K562 (cell line): Measurements from ENCODE around the gene SKAP1. TPM values are rescaled to one million over a fixed set of nuclear protein-coding genes. Genes with fewer than 3 reads are reported as not detected.
A peak's percentile ranks its signal among the peaks of the same experiment; 100 is the strongest.

Source experiments
- ATAC-seq: fragments of 200-7000 bp; cut with Tn5 transposase; 3 replicates; pipeline ENCODE4 v1.9.1; 2020; ENCODE audit warnings: moderate library complexity
- BruUV-seq: library from RNA; stranded (reverse); fragments of 400-500 nt; replicated peaks from 2 replicates; lab custom pipeline; 2021; lab: Mats Ljungman, UMichigan
- CTCF ChIA-PET: fragments of 300-600 bp; formaldehyde crosslinking; extraction: SDS; loops from one replicate; lab custom pipeline; 2021; ENCODE audit warnings: low intra/inter-chr PET ratio; lab: Yijun Ruan, JAX
- POLR2A ChIA-PET: fragments of 300-600, 350-650 bp; sonication (Branson Sonifier 250); formaldehyde crosslinking; extraction: SDS; loops from one replicate; lab custom pipeline; 2021; ENCODE audit warnings: antibody characterized with exemption, inconsistent platforms; lab: Yijun Ruan, JAX
- DNase-seq, 4 experiments: peaks; one replicate each; pipeline versions ENCODE4 v3.0.0 to v3.0.0-alpha.2; 2011 to 2018; ENCODE audit warnings: low spot score in 3 of 4, mixed read lengths in 3 of 4; ENCODE audit errors: extremely low read depth in 1 of 4
- FAIRE-seq: peaks from 2 replicates; lab custom pipeline; 2011; peaks lifted over from hg19 to GRCh38; lab: Jason Lieb, UNC
- H2AFZ ChIP-seq: 2 replicates; pipeline ENCODE4 v1.6.0; 2011; ENCODE audit warnings: low read depth, low read length, control low read depth, inconsistent platforms
- H3K27ac ChIP-seq: fragments of 200-600 bp; 3 replicates; pipeline ENCODE4 v1.8.0; 2011; ENCODE audit warnings: low read depth, mild to moderate bottlenecking, control low read depth, inconsistent platforms, low read length, moderate library complexity, mixed read lengths; ENCODE audit errors: extremely low read depth
- H3K27me3 ChIP-seq, 2 experiments: fragments of 300-600 bp in 1 of 2; 2 replicates in 1 of 2; 3 replicates in 1 of 2; pipeline versions ENCODE4 v1.6.0 to v1.8.0; 2011; ENCODE audit warnings: inconsistent platforms in 2 of 2, low read length in 2 of 2, mild to moderate bottlenecking in 1 of 2, mixed read lengths in 1 of 2, moderate library complexity in 1 of 2; ENCODE audit not compliant: control insufficient read depth in 2 of 2, insufficient read depth in 2 of 2
- H3K36me3 ChIP-seq: fragments of 300-600 bp; 3 replicates; pipeline ENCODE4 v1.8.0; 2011; ENCODE audit warnings: mild to moderate bottlenecking, low read length, inconsistent platforms; ENCODE audit not compliant: control insufficient read depth, insufficient read depth
- H3K4me1 ChIP-seq, 2 experiments: fragments of 200-600 bp in 1 of 2; replicated peaks in 1 of 2; 2 replicates in 1 of 2; 3 replicates in 1 of 2; pipeline versions ENCODE4 v1.5.1 to v1.8.0; 2011; ENCODE audit warnings: inconsistent platforms in 2 of 2, low read length in 2 of 2, mild to moderate bottlenecking in 1 of 2, mixed read lengths in 1 of 2, moderate library complexity in 1 of 2; ENCODE audit not compliant: control insufficient read depth in 2 of 2, insufficient read depth in 2 of 2
- H3K4me2 ChIP-seq: 2 replicates; pipeline ENCODE4 v1.6.1; 2011; ENCODE audit warnings: low read length, control low read depth, inconsistent platforms, mixed read lengths; ENCODE audit not compliant: insufficient read depth
- H3K4me3 ChIP-seq: fragments of 200-600 bp; sonication (generic), shearing (Covaris generic); 2 replicates; pipeline ENCODE4 v1.5.1; 2016; ENCODE audit warnings: control low read depth, inconsistent platforms
- H3K79me2 ChIP-seq: fragments of 200-600 bp; 3 replicates; pipeline ENCODE4 v1.8.0; 2011; ENCODE audit warnings: low read length, inconsistent platforms; ENCODE audit not compliant: control insufficient read depth, insufficient read depth
- H3K9ac ChIP-seq, 2 experiments: 2 replicates each; pipeline versions ENCODE4 v1.6.0 to v1.6.1; 2011; ENCODE audit warnings: low read depth in 2 of 2, low read length in 2 of 2, control low read depth in 1 of 2, inconsistent platforms in 1 of 2, mild to moderate bottlenecking in 1 of 2, mixed read lengths in 1 of 2; ENCODE audit not compliant: insufficient read depth in 1 of 2
- H3K9me1 ChIP-seq: one replicate; pipeline ENCODE4 v1.6.0; 2011; ENCODE audit warnings: inconsistent platforms, mild to moderate bottlenecking, low read length, moderate library complexity; ENCODE audit not compliant: control insufficient read depth, insufficient read depth
- H3K9me3 ChIP-seq: replicated peaks from 2 replicates; pipeline ENCODE4 v1.5.1; 2011; ENCODE audit warnings: low read depth, low read length, inconsistent platforms; ENCODE audit not compliant: control insufficient read depth, insufficient read depth
- H4K20me1 ChIP-seq: replicated peaks from 2 replicates; pipeline ENCODE4 v1.6.1; 2011; ENCODE audit warnings: low read length, inconsistent platforms, mixed read lengths; ENCODE audit not compliant: control insufficient read depth, insufficient read depth
- ADNP ChIP-seq: fragments of 200-800 bp; sonication (Bioruptor generic); IDR thresholded peaks from 2 replicates; pipeline ENCODE4 v1.6.1; 2016; ENCODE audit warnings: missing genetic modification characterization, missing compliant biosample characterization
- CEBPG ChIP-seq, 3 experiments: fragments of 200-800 bp in 1 of 3; sonication (Bioruptor generic) in 1 of 3; sonication (generic) in 1 of 3; formaldehyde crosslinking in 1 of 3; IDR thresholded peaks in 2 of 3; conservative IDR thresholded peaks in 1 of 3; 2 replicates each; pipeline versions ENCODE4 v1.6.1 to v1.8.0; 2016 to 2022; ENCODE audit warnings: missing compliant biosample characterization in 2 of 3, missing genetic modification characterization in 2 of 3, mild to moderate bottlenecking in 1 of 3, missing genetic modification reagents in 1 of 3
- CHD1 ChIP-seq: fragments of 200-600 bp; sonication (generic); IDR thresholded peaks from one replicate; pipeline ENCODE4 v1.6.1; 2012; ENCODE audit warnings: mild to moderate bottlenecking, moderate library complexity, low read length, inconsistent platforms
- CTBP1 ChIP-seq: fragments of 450-650 bp; IDR thresholded peaks from 2 replicates; pipeline ENCODE4 v1.6.1; 2016; ENCODE audit warnings: borderline replicate concordance
- WGBS: fragments of 100-300 bp; shearing (Covaris generic); methylation state at CpG from one replicate; pipeline ENCODE4 v1.1.6; 2016; ENCODE audit warnings: low coverage, mixed read lengths; ENCODE audit not compliant: insufficient coverage; ENCODE audit errors: missing lambda C conversion rate; 5-methylcytosine and 5-hydroxymethylcytosine counted together
- in situ Hi-C: fragments of 300-500 bp; cut with MboI; formaldehyde crosslinking; loops from 4 replicates; pipeline ENCODE4 v1.15.0; 2018; ENCODE audit warnings: inconsistent platforms, mixed read lengths
- intact Hi-C: fragments of 100-400 bp; cut with micrococcal nuclease; formaldehyde crosslinking; loops from 2 replicates; pipeline ENCODE4 v1.14.2; 2022
- polyA plus RNA-seq, 8 experiments: library from polyadenylated mRNA; depleted of rRNA in 4 of 8; stranded (reverse) in 5 of 8; unstranded in 3 of 8; fragments of >200 nt; fragmentation: Nextera tagmentation in 2 of 8; fragmentation: Illumina TruSeq in 1 of 8; extraction: Ambion mirVana in 2 of 8; extraction: Trizol in 1 of 8; gene quantifications; 2 replicates each; pipeline versions ENCODE4 v1.2.1 to v1.2.3, GENCODE V29; 2011 to 2014; ENCODE audit warnings: inconsistent platforms in 1 of 8, missing spikeins in 1 of 8
- total RNA-seq, 7 experiments: library from RNA; depleted of rRNA in 6 of 7; stranded (reverse); fragments of >200 nt in 6 of 7; fragmentation: Illumina TruSeq in 2 of 7; extraction: Trizol in 2 of 7; gene quantifications; 2 replicates each; pipeline versions ENCODE4 v1.2.1 to v1.2.3, GENCODE V29; 2011 to 2021; ENCODE audit warnings: low replicate concordance in 1 of 7

Gene SKAP1
- total and polyA plus RNA-seq, 9 of the 15 experiments (the other 6 are each of a cell fraction or from before 2014, with no cell fraction given): 0.06 to 0.80 (median 0.10) TPM; not detected in 4

- TF ChIP-seq CTBP1 (peak; percentile 63; the same call in 1 of the 2 replicates), CEBPG (CRISPR knock-in tag; IDR thresholded peaks at IDR 0.05) (peak; percentile 18; the same call in 1 of the 2 replicates), CEBPG (tag; conservative IDR thresholded peaks at IDR 0.05 in 1 of 2, IDR thresholded peaks at IDR 0.05 in 1 of 2) (peak in 1 of 2 experiments; percentile 73; a peak in 3 of 4 replicates)
These were observed 119.2 kb downstream of the SKAP1 start (continued) for GRCh38 chr17:48310748-48311213.

- H3K9ac ChIP-seq: no peak overlapping the region
- TF ChIP-seq ADNP (tag): 0 out of 2 replicates have a peak, but pooled peaks have one; percentile 25
- TF ChIP-seq CHD1: no peak
- H3K4me3 ChIP-seq: no peak overlapping the region
- intact Hi-C loops: loop anchor here (5.0 kb wide), 1 partner anchor 46 kb away; no protein-coding TSS in a partner anchor
- no peaks in the 10 kb centered on the region for H3K27me3 ChIP-seq
- no TSS peak for BruUV-seq
- no peak for FAIRE-seq
- no peaks in the 10 kb centered on the region for H3K79me2 ChIP-seq
- no peaks in the 10 kb centered on the region for H3K9me1 ChIP-seq
- H3K27ac ChIP-seq: no peak overlapping the region
- in situ Hi-C loops: no loop called here
- CTCF ChIA-PET: interaction anchor here (0.5 to 2.1 kb wide), 3 partner anchors 43 to 285 kb away, joined by 3 to 6 read pairs (median 5); partner anchors contain the start of gene HOXB5
- POLR2A ChIA-PET: interaction anchor here (0.7 to 1.2 kb wide), 2 partner anchors 11 to 309 kb away, joined by 3 read pairs; no protein-coding TSS in a partner anchor
- DNase-seq: no peak
- H3K9me3 ChIP-seq: no peaks in the 10 kb centered on the region
- no peaks in the 10 kb centered on the region for H3K36me3 ChIP-seq
- peaks cover 0 to 8% of the 10 kb centered on the region in 2 experiments; a peak in 4 of 5 replicates for H3K4me1 ChIP-seq
- 7% methylated on average over 1 of the region's 1 CpG for WGBS
- H4K20me1 ChIP-seq: no peaks in the 10 kb centered on the region
- H2AFZ ChIP-seq: peak overlapping the region; percentile 37
- ATAC-seq: no peak
- H3K4me2 ChIP-seq: no peak overlapping the region
These were observed 121.4 kb downstream of the SKAP1 start for GRCh38 chr17:48308581-48308980.
